ENCODE data around the gene PDE9A.
"Not testable (repeated sequence)": the region's sequence is repeated elsewhere in the genome, so short reads cannot be mapped to it uniquely, and the experiment has no call there.

PDE9A gene

GRCh38 chr21:42624095-42624790 lies 29.2 kb upstream of the PDE9A start:
- no peaks in the 10 kb centered on the region for H3K9me3 Mint-ChIP-seq
- H3K27me3 Mint-ChIP-seq (ENCODE audit: low read depth), result peaks cover 21% of the 10 kb centered on the region
- no peak for TF ChIP-seq CTCF (IDR thresholded peaks at IDR 0.05; ENCODE audit: unreplicated experiment in 3 of 3)
- H3K4me1 Mint-ChIP-seq, result peaks cover 39% of the 10 kb centered on the region
- no peaks in the 10 kb centered on the region for H3K36me3 Mint-ChIP-seq (ENCODE audit: low read depth)
- no peak overlapping the region for H3K4me3 Mint-ChIP-seq
- H3K27ac Mint-ChIP-seq, result peak overlapping the region; percentile 54 to 94 (median 92)

- H3K36me3 Mint-ChIP-seq (ENCODE audit: low read depth), result no peaks in the 10 kb centered on the region
- no peak for TF ChIP-seq CTCF (IDR thresholded peaks at IDR 0.05; ENCODE audit: unreplicated experiment in 3 of 3)
- H3K27me3 Mint-ChIP-seq (ENCODE audit: low read depth), result peaks cover 18% of the 10 kb centered on the region
- no peak overlapping the region for H3K4me3 Mint-ChIP-seq
- peak overlapping the region; percentile 54 to 94 (median 92) for H3K27ac Mint-ChIP-seq
- no peaks in the 10 kb centered on the region for H3K9me3 Mint-ChIP-seq
- H3K4me1 Mint-ChIP-seq, result peaks cover 35% of the 10 kb centered on the region
Observed at GRCh38 chr21:42624936-42625335, 28.5 kb upstream of the PDE9A start.

- no peak for TF ChIP-seq CTCF (IDR thresholded peaks at IDR 0.05; ENCODE audit: unreplicated experiment in 3 of 3)
- no peak overlapping the region for H3K4me3 Mint-ChIP-seq
- peaks cover 18% of the 10 kb centered on the region for H3K27me3 Mint-ChIP-seq (ENCODE audit: low read depth)
- no peak overlapping the region for H3K27ac Mint-ChIP-seq
- H3K9me3 Mint-ChIP-seq, result no peaks in the 10 kb centered on the region
- H3K4me1 Mint-ChIP-seq, result peaks cover 32% of the 10 kb centered on the region
- H3K36me3 Mint-ChIP-seq (ENCODE audit: low read depth), result no peaks in the 10 kb centered on the region
Observed at GRCh38 chr21:42626171-42626570, 27.2 kb upstream of the PDE9A start.

- Mint-ChIP-seq H3K27me3 (ENCODE audit: low read depth) (peaks cover 8% of the 10 kb centered on the region), H3K4me3 (no peak overlapping the region), H3K4me1 (peaks cover 17% of the 10 kb centered on the region), H3K9me3 (no peaks in the 10 kb centered on the region), H3K36me3 (ENCODE audit: low read depth) (no peaks in the 10 kb centered on the region), H3K27ac (no peak overlapping the region)
- TF ChIP-seq CTCF (IDR thresholded peaks at IDR 0.05; ENCODE audit: unreplicated experiment in 3 of 3), result no peak
Observed at GRCh38 chr21:42627527-42628289, 25.7 kb upstream of the PDE9A start.

- H3K27me3 Mint-ChIP-seq (ENCODE audit: low read depth); H3K9me3 Mint-ChIP-seq; H3K36me3 Mint-ChIP-seq (ENCODE audit: low read depth); H3K4me3 Mint-ChIP-seq; H3K27ac Mint-ChIP-seq: not testable (repeated sequence)
- H3K4me1 Mint-ChIP-seq, result peaks cover 16% of the 10 kb centered on the region
Observed at GRCh38 chr21:42628466-42629061, 24.9 kb upstream of the PDE9A start.

GRCh38 chr21:42629933-42630589 lies 23.4 kb upstream of the PDE9A start:
- Mint-ChIP-seq H3K27ac (no peak overlapping the region), H3K9me3 (no peaks in the 10 kb centered on the region), H3K4me1 (peaks cover under 1% of the 10 kb centered on the region), H3K36me3 (ENCODE audit: low read depth) (no peaks in the 10 kb centered on the region), H3K27me3 (ENCODE audit: low read depth) (peaks cover 8% of the 10 kb centered on the region), H3K4me3 (no peak overlapping the region)
- TF ChIP-seq CTCF (IDR thresholded peaks at IDR 0.05; ENCODE audit: unreplicated experiment in 3 of 3), result no peak

Data from nephron (organoid).